ENCODE results near the gene IL4.

The IL4 gene

DNA sequence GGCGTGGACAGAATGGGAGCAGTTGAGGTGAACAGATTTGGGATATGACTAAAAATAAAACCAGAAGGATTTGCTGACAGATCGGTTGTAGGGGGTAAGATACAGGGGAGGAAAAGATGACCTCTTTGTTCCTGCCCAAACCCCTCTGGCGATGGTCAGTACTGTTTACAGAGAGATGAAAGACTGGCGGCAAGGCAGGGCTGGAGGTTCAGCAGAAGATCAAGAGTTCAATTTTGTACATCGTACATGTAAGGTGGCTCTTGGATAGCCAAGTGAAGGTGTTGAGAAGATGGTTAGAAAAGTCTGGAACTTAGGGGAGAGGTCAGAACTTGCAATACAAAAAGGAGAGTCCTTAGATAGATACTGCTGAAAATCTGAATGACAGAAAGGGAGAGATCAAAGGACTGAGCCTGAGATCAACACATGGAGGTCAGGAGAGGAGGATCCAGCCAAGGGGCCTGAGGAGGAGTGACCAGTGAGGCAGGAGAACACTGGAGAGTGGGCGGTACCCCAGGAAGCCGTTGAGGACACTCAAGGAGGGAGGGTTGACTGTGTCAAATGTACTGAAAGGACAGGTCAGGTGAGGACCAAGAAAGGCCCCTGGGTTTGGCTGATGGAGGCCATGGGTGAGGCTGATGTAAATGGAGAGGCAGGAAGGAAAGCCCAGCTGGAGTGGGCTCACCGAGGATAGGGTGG lies 7.1 kb downstream of the IL4 start:
- no peak overlapping the region for H3K4me2 ChIP-seq (ENCODE audit: insufficient read depth, low read length, poor library complexity, severe bottlenecking)
- H4K91ac ChIP-seq (ENCODE audit: low read depth, low read length, poor library complexity) = no peak overlapping the region
- H3K23ac ChIP-seq (ENCODE audit: low read depth, low read length, poor library complexity) = peak overlapping the region; percentile 27
- no peaks in the 10 kb centered on the region for H3K9me3 ChIP-seq (replicated peaks in 1 of 2; ENCODE audit: control insufficient read depth in 2 of 2, insufficient read depth in 1 of 2, low read depth in 1 of 2, low read length in 2 of 2)
- DNase-seq (ENCODE audit: low spot score) = no peak
- H3K79me1 ChIP-seq (ENCODE audit: low read depth, low read length) = no peaks in the 10 kb centered on the region
- H3K4me1 ChIP-seq (ENCODE audit: control insufficient read depth in 2 of 2, insufficient read depth in 1 of 2, low read depth in 1 of 2, low read length in 2 of 2) = peaks cover 0 to 2% of the 10 kb centered on the region in 2 donors
- peak overlapping the region; percentile 50 for H4K8ac ChIP-seq (ENCODE audit: low read depth, low read length)
- peaks cover 0 to 3% (median 0%) of the 10 kb centered on the region in 3 experiments for H3K27me3 ChIP-seq (ENCODE audit: control insufficient read depth in 3 of 3, insufficient read depth in 3 of 3, low read depth in 1 of 3, low read length in 3 of 3)
- no peak overlapping the region for H3K9ac ChIP-seq (ENCODE audit: low read depth, low read length, poor library complexity)
- H2BK15ac ChIP-seq (ENCODE audit: low read length) = no peak overlapping the region
- H3K27ac ChIP-seq (replicated peaks; ENCODE audit: low read length) = no peak overlapping the region
- H2BK5ac ChIP-seq (ENCODE audit: low read length) = no peak overlapping the region
- no peak overlapping the region for H3K4ac ChIP-seq (ENCODE audit: low read length)
- no peaks in the 10 kb centered on the region for H3K36me3 ChIP-seq (replicated peaks in 1 of 2; ENCODE audit: control insufficient read depth in 2 of 2, insufficient read depth in 2 of 2, low read length in 2 of 2)
- no peak overlapping the region for H2AK5ac ChIP-seq (ENCODE audit: low read depth, low read length)
- no peak overlapping the region for H3K14ac ChIP-seq (ENCODE audit: low read length)
- H2BK120ac ChIP-seq (ENCODE audit: low read depth, low read length) = no peak overlapping the region
- no peak overlapping the region for H2BK12ac ChIP-seq (ENCODE audit: low read length)
- H3K4me3 ChIP-seq (ENCODE audit: low read length in 2 of 2) = no peak overlapping the region
- no peak overlapping the region for H2AFZ ChIP-seq (ENCODE audit: low read length)
- whole genome bisulfite sequencing, 2 donors (ENCODE audit: extremely low coverage in 2 of 2, insufficient read length in 2 of 2, insufficient replicate concordance in 1 of 2) = no CpG with 5 or more reads among the region's 8 CpGs
- no peak overlapping the region for H3K18ac ChIP-seq (ENCODE audit: low read length)

DNA sequence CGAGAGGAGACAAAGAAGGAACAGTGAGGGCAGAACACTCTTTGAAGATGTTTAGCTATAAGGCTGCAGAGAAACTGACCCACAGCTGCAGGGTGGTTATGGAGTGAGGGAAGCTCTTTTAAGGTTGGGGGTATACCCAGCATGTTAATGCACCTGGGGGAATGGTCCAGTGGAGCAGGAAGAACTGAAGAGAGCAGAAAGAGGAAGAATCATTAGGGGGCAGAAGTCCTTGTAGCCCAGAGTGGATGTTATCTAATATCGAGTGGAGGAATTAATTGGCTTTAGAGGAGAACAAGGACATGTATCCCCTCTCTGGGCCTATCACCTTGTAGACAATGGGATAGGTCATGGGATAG lies 7.7 kb downstream of the IL4 start:
- Histone ChIP-seq H2AFZ (ENCODE audit: low read length) (no peak overlapping the region), H3K23ac (ENCODE audit: low read depth, low read length, poor library complexity) (no peak overlapping the region), H3K4me3 (ENCODE audit: low read length in 2 of 2) (no peak overlapping the region), H3K4me1 (ENCODE audit: control insufficient read depth in 2 of 2, insufficient read depth in 1 of 2, low read depth in 1 of 2, low read length in 2 of 2) (peaks cover 0 to 2% of the 10 kb centered on the region in 2 donors), H2BK5ac (ENCODE audit: low read length) (no peak overlapping the region), H4K91ac (ENCODE audit: low read depth, low read length, poor library complexity) (no peak overlapping the region), H3K36me3 (replicated peaks in 1 of 2; ENCODE audit: control insufficient read depth in 2 of 2, insufficient read depth in 2 of 2, low read length in 2 of 2) (no peaks in the 10 kb centered on the region), H3K18ac (ENCODE audit: low read length) (no peak overlapping the region), H3K79me1 (ENCODE audit: low read depth, low read length) (no peaks in the 10 kb centered on the region), H4K8ac (ENCODE audit: low read depth, low read length) (no peak overlapping the region), H2BK15ac (ENCODE audit: low read length) (no peak overlapping the region), H2BK120ac (ENCODE audit: low read depth, low read length) (no peak overlapping the region), H2BK12ac (ENCODE audit: low read length) (no peak overlapping the region), H3K9me3 (replicated peaks in 1 of 2; ENCODE audit: control insufficient read depth in 2 of 2, insufficient read depth in 1 of 2, low read depth in 1 of 2, low read length in 2 of 2) (no peaks in the 10 kb centered on the region), H3K27me3 (ENCODE audit: control insufficient read depth in 3 of 3, insufficient read depth in 3 of 3, low read depth in 1 of 3, low read length in 3 of 3) (no peaks in the 10 kb centered on the region), H3K4me2 (ENCODE audit: insufficient read depth, low read length, poor library complexity, severe bottlenecking) (no peak overlapping the region), H3K4ac (ENCODE audit: low read length) (no peak overlapping the region), H3K9ac (ENCODE audit: low read depth, low read length, poor library complexity) (no peak overlapping the region), H3K27ac (replicated peaks; ENCODE audit: low read length) (no peak overlapping the region), H2AK5ac (ENCODE audit: low read depth, low read length) (no peak overlapping the region), H3K14ac (ENCODE audit: low read length) (no peak overlapping the region)
- DNase-seq (ENCODE audit: low spot score) = no peak
- WGBS, 2 donors (ENCODE audit: extremely low coverage in 2 of 2, insufficient read length in 2 of 2, insufficient replicate concordance in 1 of 2) = no CpG with 5 or more reads among the region's 2 CpGs

DNA sequence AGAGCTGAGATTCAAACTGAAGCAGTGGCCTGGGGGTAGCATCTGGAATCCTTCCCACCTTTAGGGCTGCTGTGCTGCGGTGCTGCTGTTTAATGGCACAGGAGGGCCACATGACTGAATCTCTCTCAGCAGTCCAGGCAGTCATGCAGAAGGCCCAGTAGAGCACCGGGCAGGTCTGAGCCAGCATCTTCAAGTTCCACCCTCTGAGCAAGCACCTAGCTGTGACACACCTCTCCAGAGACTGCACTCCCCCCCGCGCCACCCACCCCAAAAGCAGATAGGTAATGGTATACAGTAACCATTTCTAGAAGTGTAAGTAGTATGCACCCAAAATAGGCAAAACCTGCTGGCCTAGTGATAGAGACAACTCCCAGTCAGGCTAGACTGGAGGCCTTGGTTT lies 8.2 kb downstream of the IL4 start:
- Histone ChIP-seq H3K4me2 (ENCODE audit: insufficient read depth, low read length, poor library complexity, severe bottlenecking) (no peak overlapping the region), H3K9me3 (replicated peaks in 1 of 2; ENCODE audit: control insufficient read depth in 2 of 2, insufficient read depth in 1 of 2, low read depth in 1 of 2, low read length in 2 of 2) (no peaks in the 10 kb centered on the region), H4K8ac (ENCODE audit: low read depth, low read length) (no peak overlapping the region), H3K9ac (ENCODE audit: low read depth, low read length, poor library complexity) (no peak overlapping the region), H2BK12ac (ENCODE audit: low read length) (no peak overlapping the region), H3K27me3 (ENCODE audit: control insufficient read depth in 3 of 3, insufficient read depth in 3 of 3, low read depth in 1 of 3, low read length in 3 of 3) (no peaks in the 10 kb centered on the region), H2AK5ac (ENCODE audit: low read depth, low read length) (no peak overlapping the region), H2BK5ac (ENCODE audit: low read length) (no peak overlapping the region), H3K23ac (ENCODE audit: low read depth, low read length, poor library complexity) (no peak overlapping the region), H3K36me3 (replicated peaks in 1 of 2; ENCODE audit: control insufficient read depth in 2 of 2, insufficient read depth in 2 of 2, low read length in 2 of 2) (no peaks in the 10 kb centered on the region), H3K27ac (replicated peaks; ENCODE audit: low read length) (no peak overlapping the region), H3K18ac (ENCODE audit: low read length) (no peak overlapping the region), H3K79me1 (ENCODE audit: low read depth, low read length) (no peaks in the 10 kb centered on the region), H3K4ac (ENCODE audit: low read length) (no peak overlapping the region), H3K4me3 (ENCODE audit: low read length in 2 of 2) (no peak overlapping the region), H2BK15ac (ENCODE audit: low read length) (no peak overlapping the region), H3K4me1 (ENCODE audit: control insufficient read depth in 2 of 2, insufficient read depth in 1 of 2, low read depth in 1 of 2, low read length in 2 of 2) (peaks cover 0 to 2% of the 10 kb centered on the region in 2 donors), H3K14ac (ENCODE audit: low read length) (no peak overlapping the region), H2BK120ac (ENCODE audit: low read depth, low read length) (no peak overlapping the region), H2AFZ (ENCODE audit: low read length) (no peak overlapping the region), H4K91ac (ENCODE audit: low read depth, low read length, poor library complexity) (no peak overlapping the region)
- WGBS, 2 donors (ENCODE audit: extremely low coverage in 2 of 2, insufficient read length in 2 of 2, insufficient replicate concordance in 1 of 2) = no CpG with 5 or more reads among the region's 4 CpGs
- no peak for DNase-seq (ENCODE audit: low spot score)

DNA sequence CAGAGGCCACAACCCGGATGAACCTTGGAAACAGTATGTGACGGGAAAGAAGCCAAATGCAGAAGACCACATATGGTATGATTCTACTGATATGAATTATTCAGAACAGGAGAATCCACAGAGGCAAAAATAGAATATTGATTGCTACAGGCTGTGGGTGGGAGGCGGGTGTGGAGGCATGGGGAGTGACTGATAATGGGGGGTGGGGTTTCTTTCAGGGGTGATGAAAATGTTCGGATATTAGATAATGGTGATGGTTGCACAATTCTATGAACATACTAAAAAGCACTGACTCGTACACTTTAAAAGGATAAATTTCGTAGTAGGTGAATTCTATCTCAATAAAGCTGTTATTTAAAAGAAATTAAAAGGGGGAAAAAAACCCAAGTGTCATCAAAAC lies 10.7 kb downstream of the IL4 start:
- no CpG with 5 or more reads among the region's 6 CpGs for WGBS, 2 donors (ENCODE audit: extremely low coverage in 2 of 2, insufficient read length in 2 of 2, insufficient replicate concordance in 1 of 2)
- no peak overlapping the region for H3K23ac ChIP-seq (ENCODE audit: low read depth, low read length, poor library complexity)
- H2AK5ac ChIP-seq (ENCODE audit: low read depth, low read length) = no peak overlapping the region

More for the DNA sequence above, 10.7 kb downstream of the IL4 start:
- no peak overlapping the region for H3K14ac ChIP-seq (ENCODE audit: low read length)
- no peak overlapping the region for H2AFZ ChIP-seq (ENCODE audit: low read length)
- no peak overlapping the region for H2BK12ac ChIP-seq (ENCODE audit: low read length)
- no peak overlapping the region for H2BK15ac ChIP-seq (ENCODE audit: low read length)
- no peak overlapping the region for H2BK120ac ChIP-seq (ENCODE audit: low read depth, low read length)
- no peaks in the 10 kb centered on the region for H3K79me1 ChIP-seq (ENCODE audit: low read depth, low read length)
- H3K9me3 ChIP-seq (replicated peaks in 1 of 2; ENCODE audit: control insufficient read depth in 2 of 2, insufficient read depth in 1 of 2, low read depth in 1 of 2, low read length in 2 of 2) = no peaks in the 10 kb centered on the region
- no peaks in the 10 kb centered on the region for H3K4me1 ChIP-seq (ENCODE audit: control insufficient read depth in 2 of 2, insufficient read depth in 1 of 2, low read depth in 1 of 2, low read length in 2 of 2)
- no peaks in the 10 kb centered on the region for H3K27me3 ChIP-seq (ENCODE audit: control insufficient read depth in 3 of 3, insufficient read depth in 3 of 3, low read depth in 1 of 3, low read length in 3 of 3)
- no peak overlapping the region for H3K4me3 ChIP-seq (ENCODE audit: low read length in 2 of 2)
- no peak overlapping the region for H4K8ac ChIP-seq (ENCODE audit: low read depth, low read length)
- no peak overlapping the region for H3K4me2 ChIP-seq (ENCODE audit: insufficient read depth, low read length, poor library complexity, severe bottlenecking)
- H4K91ac ChIP-seq (ENCODE audit: low read depth, low read length, poor library complexity) = no peak overlapping the region
- no peak overlapping the region for H2BK5ac ChIP-seq (ENCODE audit: low read length)
- H3K27ac ChIP-seq (replicated peaks; ENCODE audit: low read length) = no peak overlapping the region
- no peak overlapping the region for H3K9ac ChIP-seq (ENCODE audit: low read depth, low read length, poor library complexity)
- H3K36me3 ChIP-seq (replicated peaks in 1 of 2; ENCODE audit: control insufficient read depth in 2 of 2, insufficient read depth in 2 of 2, low read length in 2 of 2) = no peaks in the 10 kb centered on the region
- no peak for DNase-seq (ENCODE audit: low spot score)
- H3K18ac ChIP-seq (ENCODE audit: low read length) = no peak overlapping the region
- no peak overlapping the region for H3K4ac ChIP-seq (ENCODE audit: low read length)
